Heart right ventricle (tissue), 16 donors: ENCODE results near the gene ATG2A. TPM values are rescaled to one million over a fixed set of nuclear protein-coding genes. Genes with fewer than 3 reads are reported as not detected.

ENCODE experiments used
- ATAC-seq, 8 donors: fragments of 200-7000 bp; cut with Tn5 transposase; one replicate each; pipeline ENCODE4 v1.9.1; 2020; ENCODE audit warnings: mild to moderate bottlenecking in 8 of 8, moderate library complexity in 8 of 8, moderate number of reproducible peaks in 1 of 8
- DNase-seq, 2 donors: peaks; one replicate each; pipeline ENCODE4 v3.0.0-alpha.2; 2020
- H3K27ac ChIP-seq, 10 donors: fragments of 200-600 bp; sonication (generic) in 2 of 10; one replicate each; pipeline versions ENCODE4 v1.5.0 to v1.8.0; 2020 to 2022; ENCODE audit warnings: mild to moderate bottlenecking in 3 of 10
- H3K27me3 ChIP-seq, 7 donors: fragments of 200-600 bp; one replicate each; pipeline ENCODE4 v1.8.0; 2021 to 2022; ENCODE audit warnings: mild to moderate bottlenecking in 2 of 7
- H3K36me3 ChIP-seq, 9 donors: fragments of 200-600 bp; sonication (generic) in 1 of 9; one replicate each; pipeline versions ENCODE4 v1.5.0 to v1.8.0; 2020 to 2022; ENCODE audit warnings: mild to moderate bottlenecking in 2 of 9
- H3K4me1 ChIP-seq, 9 donors: fragments of 200-600 bp; sonication (generic) in 1 of 9; one replicate each; pipeline versions ENCODE4 v1.5.0 to v1.8.0; 2020 to 2022; ENCODE audit warnings: mild to moderate bottlenecking in 4 of 9
- H3K4me3 ChIP-seq, 10 donors: fragments of 200-600 bp; sonication (generic) in 2 of 10; one replicate each; pipeline versions ENCODE4 v1.5.0 to v1.8.0; 2020 to 2022; ENCODE audit warnings: mild to moderate bottlenecking in 7 of 10, moderate library complexity in 2 of 10
- H3K9me3 ChIP-seq, 11 donors: fragments of 200-600 bp in 10 of 11; sonication (generic) in 2 of 11; one replicate each; pipeline versions ENCODE4 v1.5.0 to v1.8.0; 2013 to 2022; ENCODE audit warnings: mild to moderate bottlenecking in 2 of 11, control low read depth in 1 of 11, moderate library complexity in 1 of 11
- CTCF ChIP-seq, 9 donors: fragments of 200-600 bp; sonication (generic) in 2 of 9; IDR thresholded peaks; one replicate each; pipeline versions ENCODE4 v1.5.0 to v1.8.0; 2021 to 2022; ENCODE audit warnings: antibody characterized with exemption in 9 of 9, mild to moderate bottlenecking in 5 of 9, moderate library complexity in 1 of 9
- whole genome bisulfite sequencing, 2 donors: extraction: QIAGEN DNeasy Blood & Tissue Kit; methylation state at CpG; one replicate each; pipeline ENCODE4 v1.1.7; 2013; ENCODE audit warnings: inconsistent platforms in 1 of 2; 5-methylcytosine and 5-hydroxymethylcytosine counted together
- intact Hi-C, 10 donors: fragments of 100-400 bp; cut with DNase I; formaldehyde crosslinking; loops; one replicate each; pipeline versions ENCODE4 v1.11.1 to v1.14.2; 2022
- polyA plus RNA-seq, 2 donors: library from polyadenylated mRNA; stranded (reverse); fragments of 200-250 nt; gene quantifications; one replicate each; pipeline ENCODE4 v1.2.3, GENCODE V29; 2013
- total RNA-seq, 10 donors: library from RNA; stranded (reverse); fragmentation: NEBNext Ultra II Directional in 3 of 10; extraction: Animal tissue kit (Norgen Biotek cat#: 25700) in 3 of 10; gene quantifications; one replicate each; pipeline versions ENCODE4 v1.2.1 to v1.2.4, GENCODE V29; 2021 to 2023
- donor health status: Arrhythmogenic right ventricular cardiomyopathy.
- donor health status: ischemic (EF 13 %, LVEDD 7.1; RV severe dilation, severe dysfunction).
- donor health status: healthy with polysubstance abuse.
- donor health status: DM: no; HTN: yes; CAD: no.
- donor health status: DM: no; HTN: no; CAD: no.
- donor health status: ischemic (EF 25% LVEDD 6.9; RV normal size, moderate dysfunction).
- donor health status: ischemic (EF 25% LVEDD 5.7; RV mildly dilated, moderate dysfunction).
- donor health status: healthy.
- donor health status: DM: yes; HTN: yes; CAD: no.
- donor health status: Ischemic cardiomyopathy.
- donor health status: ischemic (EF 35%, LVEDD 5.7; RV mildly dilated, moderate dysfunction).
- donor health status: nonischemic (EF 11% LVEDD 7.7; RV severe dilation, severe dysfunction).
- donor health status: DM: yes; HTN: yes; CAD: no.
- donor health status: PGD.
- donor health status: ischemic (EF 29% LVEDD 5.4; RV normal size, mild dysfunction).
- donor health status: nonischemic (EF 23%, LVEDD 6.1; RV moderate dilation, normal function).

Gene ATG2A
- total and polyA plus RNA-seq, 12 donors, result 12.4 to 18.6 (median 16.0) TPM

DNA sequence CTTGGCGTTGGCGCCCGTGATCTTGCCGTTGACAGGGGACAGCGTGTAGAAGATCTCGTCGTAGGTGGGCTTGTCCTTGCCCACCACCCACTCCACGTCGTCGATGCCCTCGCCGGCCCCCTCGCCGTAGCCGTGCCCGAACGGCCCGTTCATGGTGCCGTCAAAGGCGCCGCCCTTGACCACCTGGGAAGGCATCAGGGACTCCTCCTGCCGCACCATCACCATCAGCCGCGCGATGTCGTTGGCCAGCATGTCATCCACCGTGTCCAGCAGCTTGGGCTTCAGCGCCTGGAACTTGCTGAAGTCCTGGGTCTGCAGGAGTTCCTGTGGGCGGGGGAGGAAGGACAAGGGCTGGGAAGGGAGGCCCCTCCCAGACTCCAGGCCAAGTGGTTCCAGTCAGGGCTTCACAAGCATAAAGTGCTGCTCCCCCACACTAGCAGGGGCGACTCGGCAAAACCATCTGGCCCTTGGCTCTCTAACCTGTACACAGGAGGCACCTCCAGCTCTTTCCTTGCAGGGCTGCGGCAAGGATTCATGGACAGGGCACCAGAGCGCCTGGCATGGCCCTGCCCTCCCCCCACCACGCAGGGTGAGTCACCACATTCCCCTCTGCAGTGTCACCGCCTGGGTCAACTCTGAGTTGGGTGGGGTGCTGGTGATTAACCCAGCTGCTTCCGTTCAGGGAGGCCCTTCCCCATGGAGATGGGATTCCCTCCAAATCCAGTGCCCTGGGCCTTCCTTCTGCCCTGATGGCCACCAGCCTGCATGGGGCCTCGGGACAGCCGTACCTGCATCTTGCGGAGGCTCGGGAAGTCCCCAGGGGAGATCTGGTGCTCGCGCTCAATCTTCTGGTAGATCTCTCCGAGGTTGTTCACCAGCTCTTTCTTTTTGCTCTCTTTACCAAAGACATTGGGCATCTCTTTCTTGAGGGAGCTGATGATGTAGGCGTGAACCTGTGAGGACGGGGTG is 62.2 kb downstream of the ATG2A start:
- Histone ChIP-seq H3K36me3 (peaks cover 0 to 80% (median 15%) of the 10 kb centered on the region in 9 donors), H3K27me3 (no peaks in the 10 kb centered on the region), H3K9me3 (no peaks in the 10 kb centered on the region), H3K4me1 (peaks cover 48 to 100% (median 100%) of the 10 kb centered on the region in 9 donors), H3K27ac (peak overlapping the region; percentile 31 to 96 (median 87)), H3K4me3 (peak overlapping the region in 7 of 10 donors; percentile 6 to 41 (median 20))
- intact Hi-C loops, result loop anchor here in 2 of 10 donors (2.0 kb wide), 2 partner anchors 22 to 24 kb away; partner anchors contain the start of gene EHD1 (in 1 of the 2)
- 59 to 62% methylated on average over 45 of the region's 45 CpGs for WGBS, 2 donors
- TF ChIP-seq CTCF (IDR thresholded peaks at IDR 0.05), result peak in 2 of 9 donors; percentile 10
- ATAC-seq (peak; percentile 62 to 87 (median 80)), DNase-seq (peak; percentile 80 to 83)

GRCh38 chr11:64854157-64854533 is 62.9 kb downstream of the ATG2A start:
- intact Hi-C loops, result loop anchor here in 2 of 10 donors (2.0 kb wide), 2 partner anchors 23 to 25 kb away; partner anchors contain the start of gene EHD1 (in 1 of the 2)
- Histone ChIP-seq H3K27me3 (no peaks in the 10 kb centered on the region), H3K36me3 (peaks cover 0 to 73% (median 9%) of the 10 kb centered on the region in 9 donors), H3K4me3 (peak overlapping the region in 8 of 10 donors; percentile 6 to 41 (median 19)), H3K27ac (peak overlapping the region; percentile 31 to 96 (median 87)), H3K9me3 (no peaks in the 10 kb centered on the region), H3K4me1 (peaks cover 51 to 100% (median 100%) of the 10 kb centered on the region in 9 donors)
- DNase-seq, result no peak
- no peak for ATAC-seq
- WGBS, 2 donors, result 91 to 93% methylated on average over 25 of the region's 25 CpGs
- TF ChIP-seq CTCF (IDR thresholded peaks at IDR 0.05), result no peak

GRCh38 chr11:64853709-64854108 is 63.3 kb downstream of the ATG2A start:
- H3K4me3 ChIP-seq, result peak overlapping the region in 8 of 10 donors; percentile 6 to 41 (median 19)
- H3K27me3 ChIP-seq, result no peaks in the 10 kb centered on the region
- peak overlapping the region; percentile 36 to 96 (median 87) for H3K27ac ChIP-seq
- H3K4me1 ChIP-seq, result peaks cover 51 to 100% (median 100%) of the 10 kb centered on the region in 9 donors
- no peaks in the 10 kb centered on the region for H3K9me3 ChIP-seq
- DNase-seq (no peak), ATAC-seq (no peak)
- intact Hi-C loops, result loop anchor here in 2 of 10 donors (2.0 kb wide), 2 partner anchors 23 to 25 kb away; partner anchors contain the start of gene EHD1 (in 1 of the 2)
- H3K36me3 ChIP-seq, result peaks cover 0 to 69% (median 9%) of the 10 kb centered on the region in 9 donors
- WGBS, 2 donors, result 61 to 74% methylated on average over 24 to 27 of the region's 27 CpGs
- TF ChIP-seq CTCF (IDR thresholded peaks at IDR 0.05), result no peak

- peaks cover 0 to 61% (median 9%) of the 10 kb centered on the region in 9 donors for H3K36me3 ChIP-seq
- intact Hi-C loops, result no loop called here
Observed at GRCh38 chr11:64852804-64853509, 64.1 kb downstream of the ATG2A start.

More at GRCh38 chr11:64852804-64853509, 64.1 kb downstream of the ATG2A start:
- DNase-seq, result no peak
- Histone ChIP-seq H3K4me1 (peaks cover 55 to 100% (median 100%) of the 10 kb centered on the region in 9 donors), H3K9me3 (no peaks in the 10 kb centered on the region), H3K4me3 (peak overlapping the region in 2 of 10 donors; percentile 6 to 20), H3K27ac (peak overlapping the region; percentile 36 to 96 (median 87)), H3K27me3 (no peaks in the 10 kb centered on the region)
- ATAC-seq, result no peak
- TF ChIP-seq CTCF (IDR thresholded peaks at IDR 0.05), result no peak
- 73 to 75% methylated on average over 24 of the region's 24 CpGs for WGBS, 2 donors
